GM12878 (cell line): ENCODE results near the gene SDCCAG8. TPM values are rescaled to one million over a fixed set of nuclear protein-coding genes. Genes with fewer than 3 reads are reported as not detected.

ENCODE experiments used
- ATAC-seq: fragments of 200-7000 bp; cut with Tn5 transposase; 3 replicates; pipeline ENCODE4 v1.9.1; 2020; ENCODE audit warnings: mild to moderate bottlenecking, moderate library complexity
- BruUV-seq: library from RNA; stranded (reverse); fragments of 400-500 nt; replicated peaks from 2 replicates; lab custom pipeline; 2021; lab: Mats Ljungman, UMichigan
- CTCF ChIA-PET: fragments of 300-600 bp; sonication (Branson Sonifier 250); formaldehyde crosslinking; extraction: SDS; loops from one replicate; lab custom pipeline; 2021; ENCODE audit warnings: inconsistent platforms; lab: Yijun Ruan, JAX
- POLR2A ChIA-PET: fragments of 350-600 bp; formaldehyde crosslinking; extraction: SDS; loops from one replicate; lab custom pipeline; 2021; ENCODE audit warnings: inconsistent platforms; lab: Charles Lee
- RAD21 ChIA-PET: fragments of 300-600 bp; sonication (Branson Sonifier 250); formaldehyde crosslinking; loops from one replicate; lab custom pipeline; 2023; ENCODE audit warnings: antibody characterized with exemption; ENCODE audit not compliant: unreplicated experiment; lab: Charles Lee
- SMC1A ChIA-PET: fragments of 300-600 bp; sonication (Branson Sonifier 250); formaldehyde crosslinking; loops from one replicate; lab custom pipeline; 2023; ENCODE audit not compliant: unreplicated experiment, uncharacterized antibody; lab: Charles Lee
- DNase-seq: peaks from one replicate; pipeline ENCODE4 v3.0.0-alpha.2; 2011; ENCODE audit warnings: low read depth, low spot score
- FAIRE-seq: peaks from 3 replicates; lab custom pipeline; 2011; peaks lifted over from hg19 to GRCh38; lab: Jason Lieb, UNC
- H2AFZ ChIP-seq: 2 replicates; pipeline ENCODE4 v1.6.0; 2011; ENCODE audit warnings: low read depth, low read length, control low read depth; ENCODE audit not compliant: control insufficient read depth
- H3K27ac ChIP-seq: 2 replicates; pipeline ENCODE4 v1.5.1; 2011; ENCODE audit warnings: control low read depth; ENCODE audit not compliant: control insufficient read depth, insufficient read depth
- H3K27me3 ChIP-seq, 2 experiments: replicated peaks in 1 of 2; 2 replicates each; pipeline versions ENCODE4 v1.6.0 to v1.6.1; 2011; ENCODE audit warnings: low read length in 1 of 2; ENCODE audit not compliant: control insufficient read depth in 2 of 2, insufficient read depth in 2 of 2
- H3K36me3 ChIP-seq, 2 experiments: 2 replicates each; pipeline ENCODE4 v1.5.1; 2011; ENCODE audit warnings: low read length in 1 of 2; ENCODE audit not compliant: control insufficient read depth in 2 of 2, insufficient read depth in 2 of 2
- H3K4me1 ChIP-seq: 2 replicates; pipeline ENCODE4 v1.6.1; 2011; ENCODE audit warnings: mild to moderate bottlenecking, low read length, moderate library complexity, mixed read lengths; ENCODE audit not compliant: control insufficient read depth, insufficient read depth
- H3K4me2 ChIP-seq: 2 replicates; pipeline ENCODE4 v1.6.0; 2011; ENCODE audit warnings: control low read depth; ENCODE audit not compliant: control insufficient read depth, insufficient read depth
- H3K4me3 ChIP-seq: fragments of 200-600 bp; sonication (generic); 2 replicates; pipeline ENCODE4 v1.5.1; 2016
- H3K79me2 ChIP-seq: 2 replicates; pipeline ENCODE4 v1.6.0; 2011; ENCODE audit warnings: low read length; ENCODE audit not compliant: control insufficient read depth, insufficient read depth
- H3K9ac ChIP-seq: 2 replicates; pipeline ENCODE4 v1.8.0; 2011; ENCODE audit warnings: low read length, control low read depth, mixed read lengths; ENCODE audit not compliant: control insufficient read depth, insufficient read depth
- H3K9me3 ChIP-seq: replicated peaks from 3 replicates; pipeline ENCODE4 v1.5.1; 2011; ENCODE audit warnings: mild to moderate bottlenecking, low read length; ENCODE audit not compliant: control insufficient read depth, insufficient read depth
- H4K20me1 ChIP-seq: 2 replicates; pipeline ENCODE4 v1.6.0; 2011; ENCODE audit not compliant: control insufficient read depth, insufficient read depth
- CBX3 ChIP-seq: fragments of 200-600 bp; sonication (generic); IDR thresholded peaks from 2 replicates; pipeline ENCODE4 v1.6.1; 2016; ENCODE audit warnings: low read depth, borderline replicate concordance
- CREM ChIP-seq: IDR thresholded peaks from 2 replicates; pipeline ENCODE4 v1.6.1; 2014; ENCODE audit warnings: antibody characterized with exemption, low read depth
- KAT2A ChIP-seq: conservative IDR thresholded peaks from 2 replicates; pipeline ENCODE4 v1.6.1; 2011; ENCODE audit warnings: low read depth, low read length; ENCODE audit not compliant: control insufficient read depth
- KLF5 ChIP-seq: fragments of 450-650 bp; IDR thresholded peaks from 2 replicates; pipeline ENCODE4 v1.6.1; 2014; ENCODE audit warnings: mild to moderate bottlenecking; ENCODE audit not compliant: partially characterized antibody
- MEF2A ChIP-seq: IDR thresholded peaks from 2 replicates; pipeline ENCODE4 v1.6.1; 2011; ENCODE audit warnings: low read depth, mild to moderate bottlenecking, low read length, moderate library complexity; ENCODE audit not compliant: insufficient read depth
- NFYB ChIP-seq: IDR thresholded peaks from 2 replicates; pipeline ENCODE4 v1.6.1; 2011; ENCODE audit warnings: low read depth, mild to moderate bottlenecking, low read length, improper control_type of control experiment, moderate library complexity; ENCODE audit not compliant: insufficient read depth
- RELA ChIP-seq: fragments of 450-650 bp; IDR thresholded peaks from 2 replicates; pipeline ENCODE4 v1.8.0; 2014; ENCODE audit warnings: borderline replicate concordance; ENCODE audit not compliant: partially characterized antibody
- RUNX3 ChIP-seq: IDR thresholded peaks from 2 replicates; pipeline ENCODE4 v1.6.1; 2012; ENCODE audit warnings: low read length, inconsistent platforms
- SPI1 ChIP-seq: IDR thresholded peaks from 2 replicates; pipeline ENCODE4 v1.6.1; 2011; ENCODE audit warnings: low read depth, mild to moderate bottlenecking, low read length, moderate library complexity, borderline replicate concordance; ENCODE audit not compliant: insufficient read depth
- TAF1 ChIP-seq: IDR thresholded peaks from 2 replicates; pipeline ENCODE4 v1.6.1; 2011; ENCODE audit warnings: mild to moderate bottlenecking, low read depth, low read length, borderline replicate concordance
- TARDBP ChIP-seq: IDR thresholded peaks from 2 replicates; pipeline ENCODE4 v1.6.1; 2016; ENCODE audit warnings: borderline replicate concordance
- ZSCAN29 ChIP-seq: fragments of 450-650 bp; IDR thresholded peaks from 2 replicates; pipeline ENCODE4 v1.6.1; 2017; ENCODE audit warnings: mild to moderate bottlenecking, moderate library complexity
- WGBS: methylation state at CpG from one replicate; pipeline ENCODE4 v1.1.6; 2016; ENCODE audit warnings: low lambda C conversion rate; ENCODE audit not compliant: insufficient replicate concordance, insufficient coverage; ENCODE audit errors: missing lambda C conversion rate; 5-methylcytosine and 5-hydroxymethylcytosine counted together
- in situ Hi-C: fragments of 300-500 bp; cut with MboI; formaldehyde crosslinking; loops from 9 replicates; pipeline ENCODE4 v1.14.3; 2018; ENCODE audit warnings: mixed read lengths
- intact Hi-C: fragments of 100-400 bp; cut with micrococcal nuclease; formaldehyde crosslinking; loops from one replicate; pipeline ENCODE4 v1.14.2; 2022; ENCODE audit not compliant: unreplicated experiment
- polyA plus RNA-seq, 11 experiments: library from polyadenylated mRNA; depleted of rRNA in 4 of 11; unstranded in 6 of 11; stranded (reverse) in 5 of 11; fragments of >200 nt; fragmentation: Nextera tagmentation in 4 of 11; fragmentation: Illumina TruSeq in 1 of 11; extraction: Ambion mirVana in 4 of 11; extraction: Trizol in 1 of 11; gene quantifications; 1 replicate in 1 of 11; 2 replicates in 10 of 11; pipeline versions ENCODE4 v1.2.1 to v1.2.3, GENCODE V29; 2011 to 2016; ENCODE audit warnings: inconsistent platforms in 2 of 11, missing spikeins in 2 of 11, low read depth in 1 of 11
- total RNA-seq, 4 experiments: library from RNA; depleted of rRNA in 3 of 4; stranded (reverse); fragments of >200 nt in 3 of 4; fragmentation: Illumina TruSeq in 1 of 4; extraction: Trizol in 1 of 4; gene quantifications; 2 replicates each; pipeline versions ENCODE4 v1.2.1 to v1.2.3, GENCODE V29; 2013 to 2021
- TF ChIP-seq, protein P1 (sequence below): fragments of 450-650 bp; IDR thresholded peaks from 2 replicates; pipeline ENCODE4 v1.6.1; 2017; ENCODE audit warnings: mild to moderate bottlenecking, low read depth, inconsistent platforms; ENCODE audit not compliant: poor library complexity, severe bottlenecking

SDCCAG8 gene
- total and polyA plus RNA-seq, 10 of the 15 experiments (the other 5 are each of a cell fraction or from before 2014, with no cell fraction given): 15.0 to 25.6 (median 20.6) TPM

- Histone ChIP-seq H3K79me2 (no peaks in the 10 kb centered on the region), H3K9me3 (no peaks in the 10 kb centered on the region), H3K4me2 (no peak overlapping the region), H3K27me3 (no peaks in the 10 kb centered on the region), H3K27ac (no peak overlapping the region), H2AFZ (no peak overlapping the region), H3K4me3 (no peak overlapping the region), H3K36me3 (no peaks in the 10 kb centered on the region)
- DNase-seq (no peak), FAIRE-seq (no peak)
- in situ Hi-C loops: no loop called here
- BruUV-seq: no TSS peak
- CTCF ChIA-PET: no interaction called here
- no peak for TF ChIP-seq SPI1
- TF ChIP-seq, protein P1, sequence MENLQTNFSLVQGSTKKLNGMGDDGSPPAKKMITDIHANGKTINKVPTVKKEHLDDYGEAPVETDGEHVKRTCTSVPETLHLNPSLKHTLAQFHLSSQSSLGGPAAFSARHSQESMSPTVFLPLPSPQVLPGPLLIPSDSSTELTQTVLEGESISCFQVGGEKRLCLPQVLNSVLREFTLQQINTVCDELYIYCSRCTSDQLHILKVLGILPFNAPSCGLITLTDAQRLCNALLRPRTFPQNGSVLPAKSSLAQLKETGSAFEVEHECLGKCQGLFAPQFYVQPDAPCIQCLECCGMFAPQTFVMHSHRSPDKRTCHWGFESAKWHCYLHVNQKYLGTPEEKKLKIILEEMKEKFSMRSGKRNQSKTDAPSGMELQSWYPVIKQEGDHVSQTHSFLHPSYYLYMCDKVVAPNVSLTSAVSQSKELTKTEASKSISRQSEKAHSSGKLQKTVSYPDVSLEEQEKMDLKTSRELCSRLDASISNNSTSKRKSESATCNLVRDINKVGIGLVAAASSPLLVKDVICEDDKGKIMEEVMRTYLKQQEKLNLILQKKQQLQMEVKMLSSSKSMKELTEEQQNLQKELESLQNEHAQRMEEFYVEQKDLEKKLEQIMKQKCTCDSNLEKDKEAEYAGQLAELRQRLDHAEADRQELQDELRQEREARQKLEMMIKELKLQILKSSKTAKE: no peak
- TF ChIP-seq TARDBP: no peak
- no peak for TF ChIP-seq CBX3
- TF ChIP-seq ZSCAN29: no peak
- TF ChIP-seq RELA: no peak
- TF ChIP-seq TAF1: no peak
- TF ChIP-seq CREM: no peak
- no peak for TF ChIP-seq KAT2A
- no peak for TF ChIP-seq MEF2A
- TF ChIP-seq KLF5: no peak
- TF ChIP-seq NFYB: no peak
- TF ChIP-seq RUNX3: no peak
- TF ChIP-seq, all 136 proteins: peak for 0
- WGBS: 97% methylated on average over 3 of the region's 3 CpGs
- RAD21 ChIA-PET: no interaction called here
- no peak overlapping the region for H3K9ac ChIP-seq
- no peaks in the 10 kb centered on the region for H4K20me1 ChIP-seq
- SMC1A ChIA-PET: no interaction called here
- H3K4me1 ChIP-seq: peaks cover 3% of the 10 kb centered on the region
- POLR2A ChIA-PET: no interaction called here
- ATAC-seq: no peak
- intact Hi-C loops: no loop called here
Observed at GRCh38 chr1:243510928-243511327, 255.1 kb downstream of the SDCCAG8 start.
